Thoracic aorta (tissue), 2 donors: ENCODE results near the gene CREB3L4. TPM values are rescaled to one million over a fixed set of nuclear protein-coding genes. Genes with fewer than 3 reads are reported as not detected.

ENCODE experiments used
- ATAC-seq: fragments of 150-250 bp; one replicate; pipeline ENCODE4 v1.8.0; 2017; ENCODE audit warnings: low read depth; ENCODE audit not compliant: insufficient number of reproducible peaks, low FRiP score
- DNase-seq: peaks from one replicate; pipeline ENCODE4 v3.0.0-alpha.2; 2020; ENCODE audit warnings: low spot score
- H3K27ac ChIP-seq, 2 donors: fragments of 200-600 bp; sonication (generic); 1 replicate in 1 of 2; 2 replicates in 1 of 2; pipeline ENCODE4 v1.5.1; 2016; ENCODE audit warnings: mild to moderate bottlenecking in 2 of 2, moderate library complexity in 2 of 2
- H3K27me3 ChIP-seq: fragments of 200-600 bp; sonication (generic); replicated peaks from 2 replicates; pipeline ENCODE4 v1.6.0; 2016; ENCODE audit warnings: mild to moderate bottlenecking; ENCODE audit not compliant: insufficient read depth
- H3K36me3 ChIP-seq: fragments of 200-600 bp; sonication (generic); one replicate; pipeline ENCODE4 v1.5.1; 2016
- H3K4me1 ChIP-seq, 2 donors: fragments of 200-600 bp; sonication (generic); 1 replicate in 1 of 2; 2 replicates in 1 of 2; pipeline versions ENCODE4 v1.5.1 to v1.6.0; 2016; ENCODE audit warnings: low read depth in 2 of 2, mild to moderate bottlenecking in 1 of 2; ENCODE audit not compliant: control insufficient read depth in 1 of 2
- H3K4me3 ChIP-seq: fragments of 200-600 bp; sonication (generic); 2 replicates; pipeline ENCODE4 v1.5.1; 2016; ENCODE audit warnings: mild to moderate bottlenecking
- H3K9me3 ChIP-seq: fragments of 200-600 bp; sonication (generic); 2 replicates; pipeline ENCODE4 v1.5.1; 2016
- total RNA-seq, 2 donors: library from RNA; depleted of rRNA; stranded (reverse); fragments of >200 nt; gene quantifications; one replicate each; pipeline versions ENCODE4 v1.1.0 to v1.2.3, GENCODE V29; 2016
- TF ChIP-seq, protein P1 (sequence below): fragments of 200-600 bp; sonication (generic); IDR thresholded peaks from one replicate; pipeline ENCODE4 v1.5.1; 2019; ENCODE audit warnings: antibody characterized with exemption

CREB3L4 gene
- total RNA-seq, 2 donors from 2014 or later: 3.2 to 11.1 TPM

DNA sequence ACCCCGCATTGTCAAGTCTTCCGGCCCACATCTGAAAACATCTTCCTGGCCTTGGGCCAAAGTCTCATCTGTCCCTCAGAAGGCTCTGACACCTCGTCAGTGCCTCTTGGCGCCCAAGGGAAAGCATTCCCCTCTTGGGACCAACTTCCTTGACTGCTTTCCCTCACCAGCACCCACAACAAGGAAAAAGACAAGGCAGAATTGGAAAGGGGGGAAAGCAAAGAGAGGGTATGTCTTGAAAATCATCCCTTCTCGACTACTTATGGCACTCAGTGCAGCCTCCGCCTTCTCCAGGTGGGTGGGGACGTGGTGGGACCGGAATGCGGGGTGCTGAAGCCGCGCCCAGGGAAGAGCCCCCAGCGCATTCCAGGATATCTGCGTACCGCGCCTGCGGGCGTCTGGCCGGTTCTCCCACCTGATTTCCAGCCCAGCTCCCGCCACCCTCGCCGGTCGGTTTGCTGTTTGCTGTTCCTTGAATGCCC is 3.8 kb upstream of the CREB3L4 start:
- peaks cover 36 to 64% of the 10 kb centered on the region in 2 donors for H3K4me1 ChIP-seq

DNA sequence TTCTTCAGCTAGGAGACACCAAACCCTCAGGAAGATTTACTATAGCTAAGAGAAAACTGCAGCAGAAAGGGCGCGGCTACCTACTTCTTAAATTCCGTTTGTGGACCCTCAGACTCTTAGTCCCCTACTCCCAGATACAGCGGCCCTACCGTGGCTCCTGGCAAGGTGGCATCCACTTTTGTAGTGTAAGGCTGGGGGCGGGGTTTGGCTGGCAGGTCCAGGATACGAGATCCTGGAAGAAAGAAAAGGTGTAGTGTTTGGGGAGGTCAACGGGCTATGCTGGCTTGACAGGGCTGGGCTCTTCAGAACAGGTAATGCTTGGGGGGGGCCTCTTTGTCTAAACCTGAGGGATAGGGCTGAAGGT is 280 bp downstream of the CREB3L4 start:
- peak overlapping the region; percentile 85 for H3K4me3 ChIP-seq
- TF ChIP-seq, protein P1, sequence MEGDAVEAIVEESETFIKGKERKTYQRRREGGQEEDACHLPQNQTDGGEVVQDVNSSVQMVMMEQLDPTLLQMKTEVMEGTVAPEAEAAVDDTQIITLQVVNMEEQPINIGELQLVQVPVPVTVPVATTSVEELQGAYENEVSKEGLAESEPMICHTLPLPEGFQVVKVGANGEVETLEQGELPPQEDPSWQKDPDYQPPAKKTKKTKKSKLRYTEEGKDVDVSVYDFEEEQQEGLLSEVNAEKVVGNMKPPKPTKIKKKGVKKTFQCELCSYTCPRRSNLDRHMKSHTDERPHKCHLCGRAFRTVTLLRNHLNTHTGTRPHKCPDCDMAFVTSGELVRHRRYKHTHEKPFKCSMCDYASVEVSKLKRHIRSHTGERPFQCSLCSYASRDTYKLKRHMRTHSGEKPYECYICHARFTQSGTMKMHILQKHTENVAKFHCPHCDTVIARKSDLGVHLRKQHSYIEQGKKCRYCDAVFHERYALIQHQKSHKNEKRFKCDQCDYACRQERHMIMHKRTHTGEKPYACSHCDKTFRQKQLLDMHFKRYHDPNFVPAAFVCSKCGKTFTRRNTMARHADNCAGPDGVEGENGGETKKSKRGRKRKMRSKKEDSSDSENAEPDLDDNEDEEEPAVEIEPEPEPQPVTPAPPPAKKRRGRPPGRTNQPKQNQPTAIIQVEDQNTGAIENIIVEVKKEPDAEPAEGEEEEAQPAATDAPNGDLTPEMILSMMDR: no peak
- DNase-seq (no peak), ATAC-seq (no peak)
- no peaks in the 10 kb centered on the region for H3K27me3 ChIP-seq
- peaks cover under 1% of the 10 kb centered on the region for H3K36me3 ChIP-seq
- H3K4me1 ChIP-seq: peaks cover 22 to 32% of the 10 kb centered on the region in 2 donors
- H3K27ac ChIP-seq: peak overlapping the region; percentile 84 to 92
- H3K9me3 ChIP-seq: no peaks in the 10 kb centered on the region

More for the DNA sequence above, 3.8 kb upstream of the CREB3L4 start:
- TF ChIP-seq, protein P1: no peak
- Histone ChIP-seq H3K27ac (peak overlapping the region; percentile 90 to 94), H3K9me3 (no peaks in the 10 kb centered on the region), H3K4me3 (peak overlapping the region; percentile 77), H3K36me3 (peaks cover 8% of the 10 kb centered on the region), H3K27me3 (no peaks in the 10 kb centered on the region)
- ATAC-seq (peak; percentile 1), DNase-seq (no peak)

- Histone ChIP-seq H3K27ac (peak overlapping the region in 1 of 2 donors; percentile 92), H3K4me3 (peak overlapping the region; percentile 85), H3K36me3 (peaks cover 5% of the 10 kb centered on the region), H3K27me3 (no peaks in the 10 kb centered on the region), H3K4me1 (peaks cover 22 to 32% of the 10 kb centered on the region in 2 donors), H3K9me3 (no peaks in the 10 kb centered on the region)
- DNase-seq (no peak), ATAC-seq (no peak)
- TF ChIP-seq, protein P1: no peak
Measured at GRCh38 chr1:153968408-153968807, 706 bp downstream of the CREB3L4 start.

- DNase-seq (no peak), ATAC-seq (no peak)
- H3K4me1 ChIP-seq: peaks cover 20 to 30% of the 10 kb centered on the region in 2 donors
- TF ChIP-seq, protein P1: no peak
- H3K36me3 ChIP-seq: peaks cover 11% of the 10 kb centered on the region
- H3K9me3 ChIP-seq: no peaks in the 10 kb centered on the region
- H3K27me3 ChIP-seq: no peaks in the 10 kb centered on the region
- no peak overlapping the region for H3K4me3 ChIP-seq
- no peak overlapping the region for H3K27ac ChIP-seq
Measured at GRCh38 chr1:153968972-153969371, 1.3 kb downstream of the CREB3L4 start.

DNA sequence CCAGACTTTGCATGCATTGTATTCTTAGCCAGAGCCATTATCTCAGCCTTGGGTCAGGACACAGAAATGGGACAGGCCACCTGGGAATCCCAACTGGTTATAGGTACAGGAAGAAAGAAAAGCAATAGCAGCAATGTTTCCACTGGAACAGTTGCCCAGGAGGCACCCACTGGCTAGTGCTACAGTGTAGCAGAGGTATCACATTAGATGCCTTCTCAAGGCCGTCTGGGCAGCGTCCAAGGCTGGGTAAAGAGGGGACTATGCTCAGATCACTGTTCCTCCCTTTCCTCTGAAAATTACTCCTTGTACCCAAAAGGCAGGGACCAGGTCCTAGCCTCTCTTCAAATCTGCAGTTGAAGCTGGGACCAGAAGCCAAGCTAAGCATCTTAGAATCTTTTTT is 2.6 kb downstream of the CREB3L4 start:
- H3K4me3 ChIP-seq: no peak overlapping the region
- ATAC-seq (no peak), DNase-seq (no peak)
- peaks cover 14 to 22% of the 10 kb centered on the region in 2 donors for H3K4me1 ChIP-seq
- TF ChIP-seq, protein P1: no peak
- no peaks in the 10 kb centered on the region for H3K9me3 ChIP-seq
- peaks cover 18% of the 10 kb centered on the region for H3K36me3 ChIP-seq
- no peaks in the 10 kb centered on the region for H3K27me3 ChIP-seq
- H3K27ac ChIP-seq: no peak overlapping the region
